Tibial nerve (tissue), 3 donors: Measurements from ENCODE around the gene MOGAT2.

ENCODE experiments used
- CTCF ChIP-seq, 5 experiments: fragments of 200-600 bp in 3 of 5; fragments of 450-650 bp in 2 of 5; sonication (generic) in 3 of 5; IDR thresholded peaks; one replicate each; pipeline ENCODE4 v1.5.1; 2016 to 2019; ENCODE audit warnings: antibody characterized with exemption in 5 of 5, mild to moderate bottlenecking in 3 of 5, moderate library complexity in 2 of 5
- POLR2A ChIP-seq, 2 donors: fragments of 450-650 bp; IDR thresholded peaks; one replicate each; pipeline ENCODE4 v1.6.1; 2017; ENCODE audit warnings: antibody characterized with exemption in 2 of 2, mild to moderate bottlenecking in 2 of 2, moderate library complexity in 2 of 2

- no peak for TF ChIP-seq CTCF (IDR thresholded peaks at IDR 0.05)
- no peak for TF ChIP-seq POLR2A (IDR thresholded peaks at IDR 0.05)
These were observed 26.3 kb downstream of the MOGAT2 start for GRCh38 chr11:75743711-75744563.
